Measurements from ENCODE around the gene NTNG1. TPM values are rescaled to one million over a fixed set of nuclear protein-coding genes. Genes with fewer than 3 reads are reported as not detected.

NTNG1 gene
- total RNA-seq, 1 experiment from 2014 or later, result 1.5 TPM

- peaks cover 14 to 16% of the 10 kb centered on the region in 2 experiments for H3K4me1 Mint-ChIP-seq
- H2BK12ac ChIP-seq (ENCODE audit: insufficient read length, low read depth, low read length), result no peak overlapping the region
- H3K4ac ChIP-seq (ENCODE audit: low read depth, low read length), result no peak overlapping the region
- H3K27me3 Mint-ChIP-seq (ENCODE audit: low read depth), result no peaks in the 10 kb centered on the region
- H4K20me1 ChIP-seq (ENCODE audit: control insufficient read depth, insufficient read depth, insufficient read length), result no peaks in the 10 kb centered on the region
- H3K79me1 ChIP-seq (ENCODE audit: insufficient read depth, low read depth, low read length, poor library complexity, severe bottlenecking), result no peaks in the 10 kb centered on the region
- H3K4me1 ChIP-seq (ENCODE audit: insufficient read depth, low read length), result no peaks in the 10 kb centered on the region
- no peak overlapping the region for H3K18ac ChIP-seq (ENCODE audit: insufficient read length, low read depth, low read length)
- H2BK5ac ChIP-seq (ENCODE audit: insufficient read length, low read length), result no peak overlapping the region
- H3K14ac ChIP-seq (ENCODE audit: insufficient read depth, low read length), result no peak overlapping the region
- H3K9me3 ChIP-seq (ENCODE audit: control insufficient read depth, low read depth, low read length), result no peaks in the 10 kb centered on the region
- H4K8ac ChIP-seq (replicated peaks; ENCODE audit: insufficient read length, low read depth, low read length), result no peak overlapping the region
- H3K23me2 ChIP-seq (ENCODE audit: insufficient read length, low read depth, low read length, poor library complexity, severe bottlenecking), result no peaks in the 10 kb centered on the region
- no peak overlapping the region for H2BK20ac ChIP-seq (ENCODE audit: low read depth, low read length, poor library complexity, severe bottlenecking)
- no peaks in the 10 kb centered on the region for H3K79me2 ChIP-seq (ENCODE audit: insufficient read depth, low read length)
- no peak overlapping the region for H3K4me3 Mint-ChIP-seq
- no peaks in the 10 kb centered on the region for H3K27me3 ChIP-seq (ENCODE audit: insufficient read depth, low read length)
- DNase-seq, result no peak
- H4K91ac ChIP-seq (ENCODE audit: insufficient read length, low read depth, low read length), result no peak overlapping the region
- H2AK5ac ChIP-seq (ENCODE audit: insufficient read length, low read length), result no peak overlapping the region
- no peak overlapping the region for H3K56ac ChIP-seq (ENCODE audit: insufficient read length, low read depth, low read length)
- H4K5ac ChIP-seq (ENCODE audit: insufficient read length, low read depth, low read length), result no peak overlapping the region
- no peak overlapping the region for H3K9ac ChIP-seq (ENCODE audit: extremely low read depth, insufficient read length, low read length)
- no peak for TF ChIP-seq CTCF (conservative IDR thresholded peaks at IDR 0.05)
- no peak overlapping the region for H3T11ph ChIP-seq (ENCODE audit: low read length)
- no peaks in the 10 kb centered on the region for H3K9me3 Mint-ChIP-seq
- H2BK15ac ChIP-seq (ENCODE audit: low read depth, low read length), result no peak overlapping the region
- no peak overlapping the region for H3K27ac ChIP-seq (ENCODE audit: insufficient read length, low read depth, low read length)
- WGBS (ENCODE audit: extremely low coverage, insufficient read length, low lambda C conversion rate), result no CpG with 5 or more reads among the region's 4 CpGs
- H2BK120ac ChIP-seq (ENCODE audit: low read depth, low read length, poor library complexity, severe bottlenecking), result no peak overlapping the region
- no peak overlapping the region for H3K23ac ChIP-seq (ENCODE audit: insufficient read length, low read depth, low read length)
- H3K4me2 ChIP-seq (ENCODE audit: insufficient read depth, insufficient read length, low read length), result no peak overlapping the region
- no peak overlapping the region for H2AFZ ChIP-seq (ENCODE audit: low read length)
- H3K27ac Mint-ChIP-seq, result no peak overlapping the region
- no peaks in the 10 kb centered on the region for H3K36me3 Mint-ChIP-seq (ENCODE audit: insufficient read depth in 1 of 3, low read depth in 3 of 3)
These were observed 274.4 kb downstream of the NTNG1 start for GRCh38 chr1:107415241-107415640.
